M059J (cell line): ENCODE measurements around the gene TMCO6. TPM values are rescaled to one million over a fixed set of nuclear protein-coding genes. Genes with fewer than 3 reads are reported as not detected.
"Not testable (repeated sequence)": the region's sequence is repeated elsewhere in the genome, so short reads cannot be mapped to it uniquely, and the experiment has no call there.

Experiments used
- DNase-seq: peaks from one replicate; pipeline ENCODE4 v3.0.0-alpha.2; 2012; ENCODE audit warnings: low read depth
- total RNA-seq: library from RNA; depleted of rRNA; stranded (reverse); fragments of >200 nt; shearing (Covaris generic); gene quantifications from 2 replicates; pipeline ENCODE4 v1.2.3, GENCODE V29; 2014; rRNA removed

Gene TMCO6
- 15.2 and 32.7 TPM in 2 replicates for total RNA-seq

DNA sequence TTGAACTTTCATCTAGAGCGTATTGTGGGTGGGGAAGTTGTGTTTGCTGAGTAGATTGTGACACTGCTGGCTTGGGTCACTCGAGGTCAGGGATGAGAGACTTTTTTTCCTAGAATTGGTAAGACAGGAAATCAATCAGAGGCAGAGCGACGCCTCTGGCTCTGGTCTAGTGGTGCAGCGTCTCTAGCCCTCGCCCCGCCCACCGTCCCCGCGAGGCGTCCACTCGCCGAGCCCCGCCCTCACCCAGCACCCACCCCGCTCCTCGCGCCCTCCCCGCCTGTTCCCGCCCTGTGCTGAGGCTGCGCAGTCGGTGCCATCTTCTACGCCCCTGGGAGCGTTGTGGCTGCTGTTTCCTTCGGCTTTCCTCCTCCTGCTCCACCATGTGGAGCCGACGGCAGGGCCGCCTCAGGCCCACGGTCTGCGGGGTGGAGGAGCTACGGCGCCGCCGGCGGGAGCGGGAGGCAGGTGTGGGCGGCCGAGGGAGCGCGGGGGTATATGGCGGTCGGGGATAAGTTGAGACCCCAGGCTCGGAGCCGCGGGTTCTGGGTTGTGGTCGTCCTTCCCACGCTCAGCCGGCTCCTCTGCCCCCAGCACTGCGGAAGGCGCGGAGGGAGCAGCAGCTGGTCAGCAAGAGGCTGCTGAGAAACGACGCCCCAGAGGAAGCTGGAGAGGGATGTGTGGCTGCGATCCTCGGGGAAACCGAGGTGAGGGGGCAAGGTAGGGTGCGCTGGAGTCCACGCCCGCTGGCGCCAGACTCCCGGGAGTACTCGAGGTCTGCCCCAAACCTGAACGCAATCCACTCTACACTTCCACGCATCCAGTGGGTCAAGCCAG, at the start of gene TMCO6:
Gene TMCO6, plus strand, starts transcription at position 304 of the 834 bp plus-strand sequence. Its CDS starts 77 bp downstream, at position 381.
- DNase-seq: peak; percentile 92

DNA sequence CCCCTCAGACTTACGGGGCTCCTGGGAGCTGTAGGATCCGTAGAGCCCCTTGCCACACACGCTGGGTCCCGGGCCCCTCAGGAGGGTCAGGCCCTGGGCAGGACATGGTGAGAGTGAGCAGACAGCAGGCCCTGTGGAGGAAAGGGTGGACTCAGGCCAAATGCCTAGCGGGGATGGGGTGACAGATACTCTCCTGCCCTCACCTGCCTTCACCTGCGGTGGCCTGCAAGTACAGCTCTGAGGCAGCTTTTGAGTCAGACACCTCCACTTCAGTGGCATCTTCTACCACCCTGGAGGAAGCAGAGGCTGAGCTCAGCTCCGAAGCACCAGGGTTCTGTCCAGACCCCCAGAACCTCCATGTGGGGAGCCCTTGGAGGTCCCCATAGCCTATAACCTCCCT, 48.4 kb upstream of the TMCO6 start:
- no peak for DNase-seq

DNA sequence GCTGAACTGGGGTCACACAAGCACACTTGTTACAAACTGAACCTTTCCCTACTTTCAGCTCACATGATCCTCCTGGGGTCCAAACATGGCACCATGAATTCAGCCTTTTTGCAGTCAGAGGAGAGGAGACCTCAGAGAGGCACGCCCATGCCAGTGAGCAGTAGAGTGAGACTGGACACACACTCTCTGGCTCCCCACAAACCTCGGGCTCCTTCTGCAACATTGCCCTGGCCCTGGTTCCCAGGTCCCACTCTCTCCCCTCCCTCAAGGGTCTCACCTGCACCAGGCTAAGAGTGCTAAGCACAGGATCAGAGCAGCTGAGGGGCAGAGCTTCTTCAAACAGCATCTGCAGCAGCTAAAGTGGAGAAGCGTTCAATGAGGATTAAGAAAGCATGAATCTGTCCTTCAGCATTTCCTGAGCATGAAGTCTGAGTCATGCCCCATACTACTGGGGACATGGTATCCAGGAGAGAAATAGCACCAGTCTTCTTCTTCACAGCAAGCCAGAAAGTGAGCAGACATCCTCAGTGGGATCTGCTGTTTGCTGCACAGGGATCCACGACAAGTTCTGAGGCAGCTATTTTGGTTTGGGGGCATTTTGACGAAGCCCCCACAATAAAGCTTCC, 47.4 kb upstream of the TMCO6 start:
- DNase-seq: peak; percentile 70

DNA sequence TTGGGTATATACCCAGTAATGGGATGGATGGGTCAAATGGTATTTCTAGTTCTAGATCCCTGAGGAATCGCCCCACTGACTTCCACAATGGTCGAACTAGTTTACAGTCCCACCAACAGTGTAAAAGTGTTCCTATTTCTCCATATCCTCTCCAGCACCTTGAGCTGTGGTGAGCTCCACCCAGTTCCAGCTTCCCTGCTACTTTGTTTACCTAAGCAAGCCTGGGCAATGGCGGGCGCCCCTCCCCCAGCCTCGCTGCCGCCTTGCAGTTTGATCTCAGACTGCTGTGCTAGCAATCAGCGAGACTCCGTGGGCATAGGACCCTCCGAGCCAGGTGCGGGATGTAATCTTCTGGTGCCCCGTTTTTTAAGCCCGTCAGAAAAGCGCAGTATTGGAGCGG, 46.2 kb upstream of the TMCO6 start:
- DNase-seq: not testable (repeated sequence)

DNA sequence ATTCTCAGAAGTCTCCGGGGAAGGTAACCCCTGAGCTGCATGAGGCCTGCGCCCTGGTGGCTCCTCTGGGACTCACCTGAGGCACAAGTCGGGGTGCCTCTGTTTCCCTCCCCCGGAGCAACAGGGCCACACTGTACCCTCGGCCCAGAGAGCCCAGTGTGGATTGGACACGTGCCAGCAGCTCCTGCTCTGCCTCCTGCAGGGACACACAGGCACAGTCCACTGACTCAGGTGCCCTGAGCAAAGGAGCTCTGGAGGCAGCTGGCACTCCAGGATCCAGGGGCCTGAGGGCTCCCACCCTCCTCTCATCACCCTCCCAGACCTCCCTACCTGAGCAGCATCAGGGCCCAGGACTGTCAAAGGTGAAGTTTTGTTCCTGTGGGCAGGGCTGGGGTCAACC, 45.1 kb upstream of the TMCO6 start:
- no peak for DNase-seq

DNA sequence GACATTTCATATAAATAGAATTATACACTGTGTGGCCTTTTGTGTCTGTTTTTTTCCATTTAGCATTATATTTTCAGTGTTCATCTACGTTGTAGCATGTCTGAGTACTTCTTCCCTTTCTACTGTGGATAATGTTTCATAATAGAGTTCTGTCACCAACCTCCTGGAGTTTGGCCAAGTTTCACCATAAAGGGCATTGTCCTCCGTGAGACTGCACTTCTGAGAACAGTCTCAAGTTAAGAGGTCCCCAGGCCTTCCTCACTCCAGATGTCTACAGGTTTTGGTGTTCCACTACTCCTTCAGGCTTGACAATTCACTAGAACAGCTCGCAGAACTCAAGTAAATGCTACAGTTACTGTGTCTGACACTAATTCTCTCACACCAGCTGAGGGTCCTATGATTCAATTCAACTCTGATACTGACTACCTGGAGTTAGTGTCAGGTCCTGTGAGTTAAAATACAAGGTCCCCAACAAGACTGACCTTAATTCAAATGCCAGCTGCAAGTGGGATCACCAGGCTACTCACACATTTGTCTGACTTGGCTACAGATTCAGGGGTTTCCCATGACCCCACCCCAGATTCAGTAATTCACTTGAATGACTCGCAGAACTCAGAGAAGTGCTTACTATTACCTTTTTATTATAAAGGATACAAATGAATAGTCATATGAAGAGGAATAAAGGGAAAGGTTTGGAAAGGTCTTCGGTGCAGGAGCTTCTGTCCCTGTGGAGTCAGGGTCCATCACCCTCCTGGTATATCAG, 43.5 kb upstream of the TMCO6 start:
- DNase-seq: peak; percentile 25

DNA sequence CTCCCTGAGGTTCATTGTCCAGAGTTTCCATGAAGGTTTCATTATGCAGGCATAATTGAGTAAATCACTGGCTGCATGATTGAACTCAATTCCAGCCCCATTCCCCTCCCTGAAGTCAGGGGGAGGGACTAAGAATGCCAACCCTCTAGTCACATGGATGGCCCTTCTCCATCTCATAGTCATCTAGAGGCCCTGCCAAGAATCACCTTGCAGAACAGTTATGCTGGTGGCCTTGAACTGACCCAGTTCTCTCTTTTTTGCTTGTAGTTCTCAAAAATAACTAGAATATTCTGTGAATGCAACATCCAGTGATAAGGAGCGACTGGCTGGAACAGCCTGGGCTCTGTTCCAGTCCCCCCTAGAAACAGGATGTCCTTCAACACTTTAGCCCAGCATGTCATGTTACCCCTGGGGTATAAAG, 42.9 kb upstream of the TMCO6 start:
- DNase-seq: no peak

DNA sequence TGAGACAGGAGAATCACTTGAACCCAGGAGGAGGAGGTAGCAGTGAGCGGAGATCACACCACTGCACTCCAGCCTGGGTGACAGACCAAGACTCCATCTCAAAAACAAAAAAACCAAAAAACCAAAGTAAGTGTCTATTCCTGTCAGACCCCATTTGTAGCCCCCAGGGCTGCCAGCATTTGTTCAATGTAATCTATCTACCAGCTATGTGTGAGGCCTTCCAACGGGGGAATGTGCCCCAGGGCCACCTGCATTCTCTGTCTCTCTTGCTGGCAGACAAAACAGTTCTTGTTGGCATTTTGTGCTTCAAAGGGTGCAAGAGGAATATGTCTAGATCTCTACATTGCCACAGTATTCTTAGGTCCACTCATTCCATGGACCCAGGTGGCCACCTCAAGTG, 40.4 kb upstream of the TMCO6 start:
- DNase-seq: no peak

DNA sequence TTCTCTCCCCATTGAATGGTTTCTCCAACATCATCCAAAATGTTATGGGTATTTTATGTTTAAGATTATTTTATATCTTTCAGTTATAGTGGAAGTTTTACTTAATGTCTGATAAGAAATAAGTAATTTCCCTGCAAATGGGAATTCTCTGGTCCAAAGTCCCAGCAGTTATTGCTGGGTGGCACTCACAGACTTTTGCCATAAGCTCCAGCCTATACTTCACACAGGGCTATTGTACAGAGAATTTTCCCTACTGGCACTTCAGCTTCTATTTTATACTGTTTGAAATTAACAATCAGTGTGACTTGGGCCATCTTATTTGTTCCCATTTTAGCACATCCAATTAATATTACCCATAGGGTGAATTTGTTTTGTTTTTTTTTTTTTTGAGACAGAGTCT, 39.2 kb upstream of the TMCO6 start:
- DNase-seq: no peak

DNA sequence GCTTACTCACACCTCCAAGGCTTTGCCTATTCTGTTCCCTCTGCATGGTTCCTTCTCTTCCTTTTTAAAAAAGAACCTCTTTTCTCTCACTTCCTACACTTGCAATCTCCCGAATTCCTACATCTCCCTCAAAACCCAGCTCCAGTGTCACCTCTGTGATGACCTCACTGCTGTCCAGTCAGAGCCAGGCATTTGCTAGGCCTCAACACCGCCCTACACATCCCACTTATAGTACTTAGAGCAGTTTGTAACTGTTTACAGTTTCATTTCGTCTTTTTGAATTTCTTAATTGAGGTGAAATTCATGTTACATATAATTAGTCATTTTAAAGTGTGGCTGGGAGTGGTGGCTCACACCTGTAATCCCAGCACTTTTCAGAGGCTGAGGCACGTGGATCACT, 37.1 kb upstream of the TMCO6 start:
- no peak for DNase-seq

DNA sequence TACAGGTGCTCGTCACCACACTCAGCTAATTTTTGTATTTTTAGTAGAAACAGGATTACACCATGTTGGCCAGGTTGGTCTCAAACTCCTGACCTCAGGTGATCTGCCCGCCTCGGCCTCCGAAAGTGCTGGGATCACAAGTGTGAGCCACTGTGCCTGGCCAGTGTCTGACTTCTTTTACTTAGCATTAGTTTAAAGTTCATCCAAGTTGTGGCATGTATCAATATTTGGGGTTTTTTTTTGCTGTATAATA, 35.9 kb upstream of the TMCO6 start:
- DNase-seq: not testable (repeated sequence)

DNA sequence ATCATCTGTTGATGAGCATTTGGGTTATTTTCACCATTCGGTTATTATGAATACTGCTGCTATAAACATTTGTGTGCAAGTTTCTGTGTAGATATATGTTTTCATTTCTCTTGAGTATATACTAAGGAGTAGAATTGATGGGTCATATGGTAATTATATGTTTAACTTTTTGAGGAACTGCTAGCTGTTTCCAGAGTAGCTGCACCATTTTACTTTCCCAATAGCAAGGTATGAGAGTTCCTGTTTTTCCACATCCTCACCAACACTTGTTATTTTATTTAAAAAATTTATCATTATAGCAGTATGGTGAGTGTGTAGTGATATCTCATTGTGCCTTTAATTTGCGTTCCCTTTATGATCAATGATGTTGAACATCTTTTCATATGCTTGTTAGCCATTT, 35.5 kb upstream of the TMCO6 start:
- no peak for DNase-seq

DNA sequence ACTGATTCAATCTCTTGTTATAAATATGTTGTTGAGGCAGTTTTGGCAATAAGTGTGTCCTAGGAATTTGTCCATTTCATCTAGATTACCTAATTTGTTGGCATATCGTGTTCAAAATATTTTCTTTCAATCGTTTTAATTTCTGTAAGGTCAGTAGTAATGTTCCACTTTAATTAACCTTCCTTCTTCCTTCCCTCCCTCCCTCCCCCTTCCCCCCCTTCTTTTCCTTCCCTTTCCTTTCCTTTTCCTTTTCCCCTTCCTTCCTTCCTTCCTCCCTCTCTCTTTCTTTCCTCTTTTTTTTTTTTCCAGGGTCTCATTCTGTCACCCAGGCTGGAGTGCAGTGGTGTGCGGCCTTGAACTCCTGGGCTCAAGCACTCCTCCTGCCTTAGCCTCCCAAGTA, 33.4 kb upstream of the TMCO6 start:
- no peak for DNase-seq

DNA sequence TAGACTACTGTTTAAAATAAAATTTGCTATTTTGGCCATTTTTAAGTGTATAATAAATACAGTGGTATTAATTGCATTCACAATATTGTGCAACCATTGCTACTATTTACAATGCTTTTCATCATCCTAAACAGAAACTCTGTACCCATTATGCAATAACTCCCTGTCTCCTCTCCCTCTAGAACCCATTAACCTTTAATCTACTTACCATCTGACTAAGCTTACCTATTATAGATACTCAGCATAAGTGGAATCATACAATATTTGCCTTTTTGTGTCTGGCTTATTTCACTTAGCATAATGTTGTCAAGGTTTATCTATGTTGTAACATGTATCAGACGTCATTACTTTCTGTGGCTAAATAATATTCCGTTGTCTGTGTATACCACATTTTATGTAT, 32.2 kb upstream of the TMCO6 start:
- DNase-seq: no peak

DNA sequence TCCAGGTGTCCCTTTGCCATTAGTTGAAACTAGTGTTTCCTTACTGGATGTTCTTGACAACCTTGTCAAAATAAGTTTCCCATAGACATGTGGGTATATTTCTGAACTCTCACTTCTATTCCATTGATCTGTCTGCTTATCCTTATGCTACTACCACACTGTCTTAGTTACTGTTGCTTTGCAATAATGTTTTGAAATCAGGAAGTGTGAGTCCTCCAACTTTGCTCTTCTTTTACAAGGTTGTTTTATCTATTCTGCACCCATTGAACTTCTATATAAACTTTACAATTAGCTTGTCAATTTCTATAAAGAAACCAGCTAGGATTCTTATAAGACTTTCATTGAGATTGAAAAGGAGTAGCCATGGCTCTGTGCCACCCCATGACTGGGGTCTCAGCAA, 30.5 kb upstream of the TMCO6 start:
- no peak for DNase-seq

DNA sequence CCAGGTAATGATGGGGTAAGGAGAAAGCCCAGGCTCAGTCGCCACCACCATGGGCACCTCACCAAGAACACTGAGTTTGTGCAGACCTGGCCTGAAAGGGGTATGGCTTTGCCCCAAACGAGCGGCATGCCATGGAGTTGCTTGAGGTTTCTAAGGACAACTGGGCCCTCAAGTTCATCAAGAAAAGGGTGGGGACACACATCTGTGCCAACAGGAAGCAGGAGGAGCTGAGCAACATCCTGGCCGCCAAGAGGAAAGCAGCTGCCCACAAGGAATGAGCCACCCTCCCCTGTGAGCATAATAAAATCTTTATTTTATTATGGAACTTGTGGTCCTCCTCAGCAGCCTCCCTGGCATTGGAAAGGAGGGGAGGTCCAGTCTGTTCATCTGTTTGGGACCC, 30.1 kb upstream of the TMCO6 start:
- DNase-seq: peak; percentile 59

DNA sequence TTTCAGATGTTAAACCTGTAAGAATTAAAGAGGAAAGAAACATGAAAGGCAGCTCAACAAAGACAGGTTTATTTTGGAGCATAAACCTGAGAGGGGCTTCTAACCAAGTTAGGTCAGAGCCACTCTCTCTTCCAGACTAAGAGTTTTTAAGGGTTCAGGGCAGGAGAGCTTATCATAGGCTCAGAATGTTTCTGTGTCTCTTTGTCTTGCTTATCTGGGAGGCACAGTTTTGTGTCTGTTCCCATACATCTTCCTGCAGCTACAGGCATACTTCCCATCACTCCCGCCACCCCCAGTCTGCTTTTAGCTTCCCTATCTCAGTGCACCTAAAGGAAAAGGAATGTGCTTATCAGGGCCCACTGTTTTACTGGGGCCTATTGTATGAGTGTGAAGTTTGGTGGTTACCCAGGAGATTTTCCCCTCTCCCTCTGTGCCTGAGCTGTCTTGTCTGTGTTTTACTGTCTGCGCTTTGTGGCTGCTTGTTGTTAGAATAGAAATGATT, 28.2 kb upstream of the TMCO6 start:
- DNase-seq: peak; percentile 42

DNA sequence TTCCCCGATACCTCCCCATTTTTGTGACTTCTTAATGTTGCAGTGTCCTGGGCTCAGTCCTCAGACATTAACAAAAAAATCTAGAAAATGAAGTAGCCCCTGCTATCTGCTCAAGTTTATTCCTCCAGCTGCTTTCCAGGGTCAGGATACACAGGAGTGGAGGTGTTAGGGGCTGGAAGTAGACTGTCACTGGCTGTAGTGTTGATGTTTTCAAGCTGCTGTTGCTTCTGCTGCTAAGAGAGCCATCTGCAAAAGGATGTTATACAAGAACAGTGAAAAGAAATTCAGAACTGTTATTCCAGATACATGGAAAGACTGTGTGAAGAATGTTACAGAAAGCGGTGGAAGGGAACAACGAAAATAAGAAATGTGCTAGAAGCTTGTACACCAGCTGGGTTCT, 16.9 kb upstream of the TMCO6 start:
- DNase-seq: no peak

DNA sequence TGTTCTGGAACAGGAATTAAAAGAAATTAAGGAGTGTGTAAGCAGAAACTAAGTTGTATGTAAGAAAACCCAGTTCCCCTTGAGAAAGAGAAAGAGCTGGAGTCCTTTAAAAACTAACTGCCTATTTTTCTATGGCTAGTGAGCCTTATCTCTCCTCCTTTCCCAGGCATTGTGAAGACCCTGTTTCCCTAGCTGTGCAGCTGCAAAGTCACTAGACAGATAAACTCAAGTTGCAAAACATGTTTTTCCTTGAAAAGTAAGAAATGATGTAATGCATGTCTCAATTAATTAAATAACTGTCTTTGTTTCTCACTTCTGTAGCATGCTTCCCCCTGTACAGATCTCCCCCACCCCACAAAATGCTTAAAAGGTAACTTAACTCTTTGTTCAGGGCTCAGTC, 16.2 kb upstream of the TMCO6 start:
- DNase-seq: not testable (repeated sequence)

DNA sequence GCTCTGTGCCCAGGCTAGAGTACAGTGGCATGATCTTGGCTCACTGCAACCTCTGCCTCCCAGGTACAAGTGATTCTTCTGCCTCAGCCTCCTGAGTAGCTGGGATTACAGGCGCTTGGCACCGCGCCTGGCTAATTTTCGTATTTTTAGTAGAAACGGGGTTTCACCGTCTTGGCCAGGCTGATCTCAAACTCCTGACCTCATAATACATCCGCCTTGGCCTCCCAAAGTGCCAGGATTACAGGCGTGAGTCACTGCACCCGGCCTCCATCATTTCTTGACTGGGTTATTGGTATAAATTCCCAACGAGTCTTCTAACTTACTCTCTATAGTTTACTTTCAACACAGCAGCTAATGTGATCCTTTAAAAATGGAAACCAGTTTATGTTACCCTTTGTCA, 14.4 kb upstream of the TMCO6 start:
- peak; percentile 75 for DNase-seq

DNA sequence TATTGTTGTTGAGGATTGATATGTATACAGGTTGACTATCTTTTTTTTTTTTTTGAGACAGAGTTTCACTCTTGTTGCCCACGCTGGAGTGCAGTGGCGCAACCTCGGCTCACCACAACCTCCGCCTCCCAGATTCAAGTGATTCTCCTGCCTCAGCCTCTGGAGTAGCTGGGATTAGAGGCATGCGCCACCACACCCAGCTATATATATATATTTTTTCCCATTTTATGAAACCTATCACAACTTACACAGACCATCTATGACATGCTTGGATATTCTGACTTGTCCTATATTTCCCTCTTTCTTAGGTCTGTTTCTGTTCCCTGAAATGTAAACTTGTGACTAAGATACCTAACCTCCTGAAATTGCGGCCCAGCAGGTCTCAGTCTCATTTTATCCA, 11.3 kb upstream of the TMCO6 start:
- no peak for DNase-seq

DNA sequence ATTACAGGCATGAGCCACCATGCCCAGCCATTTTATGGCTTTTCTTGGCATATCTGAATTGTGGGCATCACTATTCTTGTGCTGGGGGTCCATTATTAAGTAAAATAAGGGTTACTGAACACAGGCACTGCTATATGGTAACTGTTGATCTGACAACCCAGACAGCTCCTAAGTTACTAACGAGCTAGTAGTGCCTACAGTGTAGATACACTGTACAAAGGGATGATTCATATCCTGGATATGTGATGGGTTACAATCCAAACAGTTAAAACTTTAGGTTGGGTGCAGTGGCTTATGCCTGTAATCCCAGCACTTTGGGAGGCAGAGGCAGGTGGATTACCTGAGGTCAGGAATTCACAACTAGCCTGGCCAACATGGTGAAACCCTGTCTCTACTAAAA, 10.5 kb upstream of the TMCO6 start:
- peak; percentile 54 for DNase-seq
